H1 (cell line): Measurements from ENCODE around the gene AOAH. TPM values are rescaled to one million over a fixed set of nuclear protein-coding genes. Genes with fewer than 3 reads are reported as not detected.

Experiments used
- CTCF ChIA-PET: fragments of 300-600 bp; sonication (Branson Sonifier 250); formaldehyde crosslinking; loops from one replicate; lab custom pipeline; 2021; ENCODE audit not compliant: partially characterized antibody; lab: Charles Lee
- POLR2A ChIA-PET: fragments of 300-600 bp; sonication (Branson Sonifier 250); formaldehyde crosslinking; loops from one replicate; lab custom pipeline; 2021; ENCODE audit warnings: inconsistent platforms; ENCODE audit not compliant: partially characterized antibody; lab: Charles Lee
- DNase-seq, 2 experiments: peaks; one replicate each; pipeline versions ENCODE4 v3.0.0 to v3.0.0-alpha.2; 2010 to 2022; ENCODE audit warnings: low spot score in 2 of 2, low read depth in 1 of 2, mixed read lengths in 1 of 2
- FAIRE-seq: peaks from 2 replicates; lab custom pipeline; 2011; peaks lifted over from hg19 to GRCh38; lab: Jason Lieb, UNC
- H2AFZ ChIP-seq: 2 replicates; pipeline ENCODE4 v1.8.1; 2012; ENCODE audit warnings: low read length, inconsistent platforms
- H2AK5ac ChIP-seq: 2 replicates; pipeline ENCODE4 v1.6.1; 2013; ENCODE audit warnings: low read depth, low read length
- H2BK120ac ChIP-seq: replicated peaks from 2 replicates; pipeline ENCODE3; 2013; ENCODE audit warnings: low read depth, low read length, inconsistent platforms
- H2BK12ac ChIP-seq: 2 replicates; pipeline ENCODE4 v1.6.1; 2013; ENCODE audit warnings: low read depth, low read length
- H2BK15ac ChIP-seq: 2 replicates; pipeline ENCODE4 v1.6.1; 2013; ENCODE audit warnings: low read length
- H2BK20ac ChIP-seq: 2 replicates; pipeline ENCODE4 v1.6.1; 2013; ENCODE audit warnings: low read length
- H2BK5ac ChIP-seq: 2 replicates; pipeline ENCODE4 v1.6.1; 2013; ENCODE audit warnings: low read depth, low read length
- H3K14ac ChIP-seq: 2 replicates; pipeline ENCODE4 v1.6.1; 2013; ENCODE audit warnings: inconsistent platforms; ENCODE audit not compliant: insufficient read length
- H3K18ac ChIP-seq: 2 replicates; pipeline ENCODE4 v1.6.1; 2013; ENCODE audit warnings: low read length; ENCODE audit errors: extremely low read depth
- H3K23ac ChIP-seq: 2 replicates; pipeline ENCODE4 v1.6.1; 2013; ENCODE audit warnings: inconsistent platforms; ENCODE audit not compliant: insufficient read length
- H3K23me2 ChIP-seq: 2 replicates; pipeline ENCODE4 v1.6.1; 2013; ENCODE audit warnings: low read depth, low read length
- H3K27ac ChIP-seq: 2 replicates; pipeline ENCODE4 v1.6.1; 2011; ENCODE audit warnings: low read depth, low read length, inconsistent platforms
- H3K27me3 ChIP-seq, 4 experiments: replicated peaks in 1 of 4; 1 replicate in 1 of 4; 2 replicates in 3 of 4; pipeline versions ENCODE4 v1.6.1 to v1.8.1; 2011 to 2013; ENCODE audit warnings: low read length in 3 of 4, mild to moderate bottlenecking in 3 of 4, inconsistent platforms in 2 of 4, mixed read lengths in 2 of 4, moderate library complexity in 1 of 4; ENCODE audit not compliant: control insufficient read depth in 3 of 4, insufficient read depth in 3 of 4; ENCODE audit errors: extremely low read depth in 1 of 4
- H3K36me3 ChIP-seq, 4 experiments: 2 replicates each; pipeline versions ENCODE4 v1.6.1 to v1.8.1; 2011 to 2013; ENCODE audit warnings: mild to moderate bottlenecking in 4 of 4, low read length in 3 of 4, moderate library complexity in 2 of 4, control low read depth in 1 of 4, inconsistent platforms in 1 of 4; ENCODE audit not compliant: insufficient read depth in 4 of 4, control insufficient read depth in 2 of 4
- H3K4ac ChIP-seq: replicated peaks from 2 replicates; pipeline ENCODE3; 2013; ENCODE audit warnings: low read length, low read depth, mixed read lengths, inconsistent platforms; ENCODE audit not compliant: insufficient read length
- H3K4me1 ChIP-seq, 4 experiments: replicated peaks in 1 of 4; 1 replicate in 1 of 4; 2 replicates in 3 of 4; pipeline versions ENCODE4 v1.6.1 to v1.8.1; 2011 to 2013; ENCODE audit warnings: low read length in 3 of 4, inconsistent platforms in 2 of 4, mixed read lengths in 1 of 4; ENCODE audit not compliant: insufficient read depth in 4 of 4, control insufficient read depth in 3 of 4
- H3K4me2 ChIP-seq, 2 experiments: 2 replicates each; pipeline versions ENCODE4 v1.6.1 to v1.8.1; 2011 to 2013; ENCODE audit warnings: low read depth in 2 of 2, low read length in 2 of 2, control low read depth in 1 of 2, inconsistent platforms in 1 of 2, mild to moderate bottlenecking in 1 of 2; ENCODE audit not compliant: insufficient read depth in 1 of 2
- H3K4me3 ChIP-seq, 4 experiments: fragments of 200-600, 300-600 bp in 1 of 4; sonication (generic), shearing (Covaris generic), sonication (Bioruptor Twin) in 1 of 4; 2 replicates each; pipeline versions ENCODE4 v1.5.1 to v1.8.1; 2011 to 2016; ENCODE audit warnings: low read length in 4 of 4, low read depth in 3 of 4, control low read depth in 2 of 4, inconsistent platforms in 2 of 4, mild to moderate bottlenecking in 2 of 4, mixed read lengths in 1 of 4, moderate library complexity in 1 of 4; ENCODE audit not compliant: insufficient read depth in 2 of 4; ENCODE audit errors: extremely low read depth in 1 of 4
- H3K56ac ChIP-seq: replicated peaks from 2 replicates; pipeline ENCODE3; 2013; ENCODE audit warnings: low read depth, mild to moderate bottlenecking, mixed read lengths, low read length, inconsistent platforms; ENCODE audit not compliant: insufficient read length
- H3K79me1 ChIP-seq: 2 replicates; pipeline ENCODE4 v1.6.1; 2013; ENCODE audit warnings: low read depth, low read length, control low read depth
- H3K79me2 ChIP-seq, 2 experiments: 2 replicates each; pipeline versions ENCODE4 v1.6.1 to v1.8.1; 2012 to 2013; ENCODE audit warnings: low read length in 2 of 2, mild to moderate bottlenecking in 2 of 2, inconsistent platforms in 1 of 2; ENCODE audit not compliant: insufficient read depth in 2 of 2, control insufficient read depth in 1 of 2
- H3K9ac ChIP-seq, 4 experiments: replicated peaks in 1 of 4; 1 replicate in 1 of 4; 2 replicates in 3 of 4; pipeline versions ENCODE4 v1.6.1 to v1.8.1; 2011 to 2013; ENCODE audit warnings: low read depth in 3 of 4, low read length in 3 of 4, control low read depth in 2 of 4, mild to moderate bottlenecking in 2 of 4, moderate library complexity in 2 of 4, inconsistent platforms in 1 of 4; ENCODE audit errors: extremely low read depth in 1 of 4
- H3K9me3 ChIP-seq, 2 experiments: 2 replicates each; pipeline versions ENCODE4 v1.6.1 to v1.8.1; 2012 to 2013; ENCODE audit warnings: mild to moderate bottlenecking in 2 of 2, moderate library complexity in 2 of 2, control low read depth in 1 of 2, inconsistent platforms in 1 of 2, low read depth in 1 of 2, low read length in 1 of 2, mixed read lengths in 1 of 2; ENCODE audit not compliant: insufficient read depth in 2 of 2
- H4K20me1 ChIP-seq, 2 experiments: replicated peaks in 1 of 2; 2 replicates each; pipeline versions ENCODE3 to v1.8.1; 2011 to 2013; ENCODE audit warnings: inconsistent platforms in 2 of 2, low read length in 2 of 2, mild to moderate bottlenecking in 1 of 2; ENCODE audit not compliant: insufficient read depth in 2 of 2, control insufficient read depth in 1 of 2
- H4K5ac ChIP-seq: 2 replicates; pipeline ENCODE4 v1.6.1; 2013; ENCODE audit warnings: low read length, low read depth, mixed read lengths, inconsistent platforms; ENCODE audit not compliant: insufficient read length
- H4K8ac ChIP-seq: 2 replicates; pipeline ENCODE4 v1.8.0; 2013; ENCODE audit warnings: mild to moderate bottlenecking, moderate library complexity, low read length, inconsistent platforms; ENCODE audit not compliant: insufficient read depth; ENCODE audit errors: extremely low read depth
- H4K91ac ChIP-seq: replicated peaks from 2 replicates; pipeline ENCODE3; 2013; ENCODE audit warnings: low read length, mixed read lengths, inconsistent platforms; ENCODE audit not compliant: insufficient read length
- ASH2L ChIP-seq: fragments of 200-600, 300-600 bp; sonication (generic); IDR thresholded peaks from one replicate; pipeline ENCODE4 v1.7.1; 2017; ENCODE audit warnings: low read length
- CHD1 ChIP-seq: IDR thresholded peaks from 2 replicates; pipeline ENCODE4 v1.6.1; 2012; ENCODE audit warnings: low read depth, low read length, improper control_type of control experiment
- FOSL1 ChIP-seq: IDR thresholded peaks from 2 replicates; pipeline ENCODE4 v1.6.1; 2011; ENCODE audit warnings: mild to moderate bottlenecking, low read depth, low read length, moderate library complexity; ENCODE audit not compliant: insufficient read depth
- HDAC2 ChIP-seq, 2 experiments: fragments of 300-600 bp in 1 of 2; sonication (generic) in 1 of 2; IDR thresholded peaks; 2 replicates each; pipeline ENCODE4 v1.6.1; 2011 to 2012; ENCODE audit warnings: low read depth in 2 of 2, low read length in 2 of 2, mild to moderate bottlenecking in 2 of 2, moderate library complexity in 2 of 2, borderline replicate concordance in 1 of 2, inconsistent platforms in 1 of 2
- POLR2A ChIP-seq, 2 experiments: IDR thresholded peaks; 1 replicate in 1 of 2; 2 replicates in 1 of 2; pipeline ENCODE4 v1.6.1; 2011; ENCODE audit warnings: low read depth in 2 of 2, low read length in 2 of 2, mild to moderate bottlenecking in 2 of 2; ENCODE audit errors: control extremely low read depth in 1 of 2
- RBBP5 ChIP-seq: IDR thresholded peaks from 2 replicates; pipeline ENCODE4 v1.7.1; 2012; ENCODE audit warnings: low read depth, mild to moderate bottlenecking, inconsistent platforms, low read length, moderate library complexity, borderline replicate concordance
- RXRA ChIP-seq: IDR thresholded peaks from 2 replicates; pipeline ENCODE4 v1.6.1; 2011; ENCODE audit warnings: low read depth, mild to moderate bottlenecking, low read length, moderate library complexity; ENCODE audit not compliant: insufficient read depth
- SP2 ChIP-seq: IDR thresholded peaks from 2 replicates; pipeline ENCODE4 v1.6.1; 2012; ENCODE audit warnings: mild to moderate bottlenecking, low read length, inconsistent platforms
- WGBS, 2 experiments: shearing (Covaris generic) in 1 of 2; methylation state at CpG; one replicate each; pipeline versions ENCODE4 v1.1.6 to v1.1.7; 2013 to 2015; ENCODE audit warnings: low lambda C conversion rate in 2 of 2, mixed read lengths in 2 of 2, inconsistent platforms in 1 of 2, low coverage in 1 of 2, missing lambda C conversion rate in 1 of 2; ENCODE audit not compliant: insufficient replicate concordance in 2 of 2, insufficient coverage in 1 of 2, insufficient read length in 1 of 2; ENCODE audit errors: extremely low coverage in 1 of 2, missing lambda C conversion rate in 1 of 2; 5-methylcytosine and 5-hydroxymethylcytosine counted together
- polyA plus RNA-seq, 7 experiments: library from polyadenylated mRNA; depleted of rRNA in 3 of 7; stranded (reverse) in 5 of 7; unstranded in 2 of 7; fragments of >200 nt in 5 of 7; fragments of 200-250 nt in 2 of 7; gene quantifications; 1 replicate in 5 of 7; 2 replicates in 1 of 7; 4 replicates in 1 of 7; pipeline versions ENCODE4 v1.2.1 to v1.2.3, GENCODE V29; 2011 to 2013; ENCODE audit warnings: missing spikeins in 2 of 7, mixed read lengths in 2 of 7
- total RNA-seq: library from RNA; stranded (reverse); fragmentation: NEBNext Ultra II Directional; extraction: Animal tissue kit (Norgen Biotek cat#: 25700); gene quantifications from 2 replicates; pipeline ENCODE4 v1.2.1, GENCODE V29; 2021
- TF ChIP-seq, protein P1 (sequence below): IDR thresholded peaks from 2 replicates; pipeline ENCODE4 v1.6.1; 2012; ENCODE audit warnings: inconsistent platforms
- TF ChIP-seq, protein P2 (sequence below): IDR thresholded peaks from 2 replicates; pipeline ENCODE4 v1.6.1; 2012; ENCODE audit warnings: low read length, inconsistent platforms

AOAH gene
- total and polyA plus RNA-seq, 2 of the 8 experiments (the other 6 are each of a cell fraction or from before 2014, with no cell fraction given), result 0.08 TPM; not detected in 1

DNA sequence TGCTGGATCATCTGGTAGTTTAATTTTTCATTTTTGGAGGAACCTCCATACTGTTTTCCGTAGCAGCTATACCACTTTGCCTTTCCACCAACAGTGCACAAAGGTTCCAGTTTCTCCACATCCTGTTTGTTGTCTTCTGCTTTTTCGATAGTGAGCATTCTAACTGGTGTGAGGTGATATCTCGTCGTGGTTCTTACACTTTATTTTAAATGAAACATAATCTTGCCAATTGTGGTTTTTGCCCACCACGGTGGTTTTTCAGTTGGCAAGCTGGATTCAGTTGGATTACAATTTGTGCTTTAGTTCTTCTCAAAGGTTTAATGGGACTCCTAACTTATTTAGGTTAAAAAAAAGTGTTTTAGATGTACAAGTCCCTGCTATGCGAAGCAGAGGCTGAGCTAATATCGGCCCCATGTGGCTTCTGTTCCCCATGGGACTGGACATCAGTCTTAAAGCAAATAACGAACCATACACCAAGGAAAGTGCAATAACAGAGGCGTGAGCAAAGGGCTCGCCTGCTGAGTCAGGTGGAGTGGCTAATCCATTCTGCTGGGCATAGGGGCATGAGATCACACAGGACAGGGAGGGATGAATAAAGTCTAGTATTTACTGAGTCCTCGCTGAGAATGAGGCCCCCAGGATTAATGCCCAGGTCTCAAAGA, 153.6 kb downstream of the AOAH start:
- WGBS, 2 experiments, result 77% methylated on average over 11 of the region's 11 CpGs; no CpG with 5 or more reads in 1 of the 2 experiments
- Histone ChIP-seq H3K23ac (no peak overlapping the region), H2BK120ac (no peak overlapping the region), H3K4ac (no peak overlapping the region), H4K8ac (no peak overlapping the region), H3K23me2 (no peaks in the 10 kb centered on the region), H3K4me1 (peaks cover 0 to 13% (median 2%) of the 10 kb centered on the region in 4 experiments; a peak in 3 of 7 replicates), H4K5ac (no peak overlapping the region), H3K9ac (no peak overlapping the region), H2BK5ac (no peak overlapping the region; the same call in 1 of the 2 replicates), H2AK5ac (peak overlapping the region; percentile 72; the same call in 1 of the 2 replicates), H3K18ac (no peak overlapping the region), H3K79me1 (no peaks in the 10 kb centered on the region), H4K20me1 (no peaks in the 10 kb centered on the region), H3K56ac (no peak overlapping the region), H3K9me3 (peaks cover 2 to 7% of the 10 kb centered on the region in 2 experiments; a peak in 2 of 4 replicates), H2BK12ac (peak overlapping the region; percentile 45; the same call in 1 of the 2 replicates), H3K4me2 (no peak overlapping the region), H3K27ac (no peak overlapping the region), H3K27me3 (no peaks in the 10 kb centered on the region), H2BK20ac (peak overlapping the region; percentile 15), H3K4me3 (no peak overlapping the region), H3K36me3 (no peaks in the 10 kb centered on the region), H2AFZ (no peak overlapping the region), H3K14ac (no peak overlapping the region), H2BK15ac (0 out of 2 replicates have a peak overlapping the region, but pooled peaks have one; percentile 37), H4K91ac (no peak overlapping the region), H3K79me2 (no peaks in the 10 kb centered on the region)
- FAIRE-seq (no peak), DNase-seq (no peak)
- CTCF ChIA-PET, result interaction anchor here (0.7 to 1.1 kb wide), 3 partner anchors 9 to 99 kb away, joined by 3 read pairs; no protein-coding TSS in a partner anchor
- POLR2A ChIA-PET, result no interaction called here
- TF ChIP-seq CHD1 (no peak), FOSL1 (no peak), ASH2L (no peak), RXRA (no peak), SP2 (no peak), RBBP5 (no peak), HDAC2 (IDR thresholded peaks at IDR 0.05; ENCODE audit: borderline replicate concordance in 1 of 2, low read depth in 2 of 2, low read length in 2 of 2) (no peak), POLR2A (IDR thresholded peaks at IDR 0.05; ENCODE audit: control extremely low read depth in 1 of 2, low read depth in 2 of 2, low read length in 2 of 2) (no peak)
- TF ChIP-seq, protein P1, sequence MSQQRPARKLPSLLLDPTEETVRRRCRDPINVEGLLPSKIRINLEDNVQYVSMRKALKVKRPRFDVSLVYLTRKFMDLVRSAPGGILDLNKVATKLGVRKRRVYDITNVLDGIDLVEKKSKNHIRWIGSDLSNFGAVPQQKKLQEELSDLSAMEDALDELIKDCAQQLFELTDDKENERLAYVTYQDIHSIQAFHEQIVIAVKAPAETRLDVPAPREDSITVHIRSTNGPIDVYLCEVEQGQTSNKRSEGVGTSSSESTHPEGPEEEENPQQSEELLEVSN, result no peak
- TF ChIP-seq, protein P2, sequence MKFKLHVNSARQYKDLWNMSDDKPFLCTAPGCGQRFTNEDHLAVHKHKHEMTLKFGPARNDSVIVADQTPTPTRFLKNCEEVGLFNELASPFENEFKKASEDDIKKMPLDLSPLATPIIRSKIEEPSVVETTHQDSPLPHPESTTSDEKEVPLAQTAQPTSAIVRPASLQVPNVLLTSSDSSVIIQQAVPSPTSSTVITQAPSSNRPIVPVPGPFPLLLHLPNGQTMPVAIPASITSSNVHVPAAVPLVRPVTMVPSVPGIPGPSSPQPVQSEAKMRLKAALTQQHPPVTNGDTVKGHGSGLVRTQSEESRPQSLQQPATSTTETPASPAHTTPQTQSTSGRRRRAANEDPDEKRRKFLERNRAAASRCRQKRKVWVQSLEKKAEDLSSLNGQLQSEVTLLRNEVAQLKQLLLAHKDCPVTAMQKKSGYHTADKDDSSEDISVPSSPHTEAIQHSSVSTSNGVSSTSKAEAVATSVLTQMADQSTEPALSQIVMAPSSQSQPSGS, result no peak
